ENCODE results near the gene TBXAS1. TPM values are rescaled to one million over a fixed set of nuclear protein-coding genes. Genes with fewer than 3 reads are reported as not detected.

Gene TBXAS1
- total and polyA plus RNA-seq, 4 donors, result 4.1 to 22.4 (median 12.2) TPM

DNA sequence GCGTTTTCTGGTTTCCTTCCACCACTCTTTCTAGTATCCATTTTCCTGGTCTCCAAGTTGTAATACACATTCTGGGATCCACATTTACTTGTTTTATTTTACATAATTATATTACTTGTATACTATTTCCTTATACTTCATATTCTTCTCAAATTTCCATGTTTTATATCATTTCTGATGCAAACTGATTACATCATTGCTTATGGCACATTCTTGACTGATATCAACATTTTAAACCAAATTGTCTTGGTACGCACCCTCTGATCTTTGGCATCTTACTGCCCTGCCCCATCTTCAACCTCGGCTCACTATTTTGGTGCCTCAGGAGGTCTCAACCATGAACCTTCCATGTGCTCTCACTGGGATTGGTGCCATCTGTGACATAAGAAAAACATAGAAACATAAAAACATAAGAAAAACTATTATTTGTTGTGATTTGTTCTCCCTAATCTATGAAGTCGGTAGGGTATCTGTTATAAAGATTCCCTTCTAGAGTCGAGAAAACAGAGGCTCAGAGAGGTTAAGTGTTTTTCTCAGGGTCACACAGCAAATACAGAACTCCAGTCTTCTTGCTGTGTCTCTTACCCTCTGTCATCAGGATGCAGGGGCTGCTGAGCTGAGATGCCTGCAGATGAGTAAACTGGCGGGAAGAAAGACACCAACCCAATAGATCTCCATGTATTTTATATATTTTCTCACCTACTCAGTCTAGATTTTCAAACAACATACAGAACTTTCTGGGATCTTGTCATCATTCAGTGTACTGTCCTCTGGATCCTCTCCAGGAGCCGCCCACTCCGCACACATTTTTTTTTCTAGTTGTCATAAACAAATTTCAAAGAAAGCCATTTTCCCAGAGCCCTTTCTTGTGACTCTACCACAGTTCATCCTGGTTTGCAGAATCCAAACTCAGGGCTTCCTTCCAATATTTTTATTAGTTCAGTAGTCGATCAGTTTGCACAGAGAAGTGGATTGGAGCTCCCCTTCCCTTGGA, 154.2 kb downstream of the TBXAS1 start:
- H3K27me3 ChIP-seq (ENCODE audit: control insufficient read depth in 4 of 4, insufficient read depth in 4 of 4, low read length in 3 of 4), result no peaks in the 10 kb centered on the region
- DNase-seq (ENCODE audit: low spot score), result no peak
- no peak overlapping the region for H3K4me3 ChIP-seq (ENCODE audit: low read depth in 1 of 3, low read length in 3 of 3)
- H3K36me3 ChIP-seq (ENCODE audit: control insufficient read depth in 4 of 4, insufficient read depth in 3 of 4, low read depth in 1 of 4, low read length in 3 of 4), result no peaks in the 10 kb centered on the region
- 82% methylated on average over 9 of the region's 9 CpGs for WGBS
- H3K4me1 ChIP-seq (ENCODE audit: control insufficient read depth in 4 of 4, insufficient read depth in 4 of 4, low read length in 3 of 4), result no peaks in the 10 kb centered on the region
- no peaks in the 10 kb centered on the region for H3K9me3 ChIP-seq (ENCODE audit: control insufficient read depth in 4 of 4, low read length in 3 of 4)
- no peak for TF ChIP-seq GABPA (IDR thresholded peaks at IDR 0.05 in 1 of 2, conservative IDR thresholded peaks at IDR 0.05 in 1 of 2)
- TF ChIP-seq REST (IDR thresholded peaks at IDR 0.05), result no peak
- no peak for TF ChIP-seq FOXA2 (IDR thresholded peaks at IDR 0.05)
- TF ChIP-seq FOXA1 (IDR thresholded peaks at IDR 0.05), result no peak
- no peak for TF ChIP-seq HNF4A (conservative IDR thresholded peaks at IDR 0.05)
- TF ChIP-seq, protein P1, sequence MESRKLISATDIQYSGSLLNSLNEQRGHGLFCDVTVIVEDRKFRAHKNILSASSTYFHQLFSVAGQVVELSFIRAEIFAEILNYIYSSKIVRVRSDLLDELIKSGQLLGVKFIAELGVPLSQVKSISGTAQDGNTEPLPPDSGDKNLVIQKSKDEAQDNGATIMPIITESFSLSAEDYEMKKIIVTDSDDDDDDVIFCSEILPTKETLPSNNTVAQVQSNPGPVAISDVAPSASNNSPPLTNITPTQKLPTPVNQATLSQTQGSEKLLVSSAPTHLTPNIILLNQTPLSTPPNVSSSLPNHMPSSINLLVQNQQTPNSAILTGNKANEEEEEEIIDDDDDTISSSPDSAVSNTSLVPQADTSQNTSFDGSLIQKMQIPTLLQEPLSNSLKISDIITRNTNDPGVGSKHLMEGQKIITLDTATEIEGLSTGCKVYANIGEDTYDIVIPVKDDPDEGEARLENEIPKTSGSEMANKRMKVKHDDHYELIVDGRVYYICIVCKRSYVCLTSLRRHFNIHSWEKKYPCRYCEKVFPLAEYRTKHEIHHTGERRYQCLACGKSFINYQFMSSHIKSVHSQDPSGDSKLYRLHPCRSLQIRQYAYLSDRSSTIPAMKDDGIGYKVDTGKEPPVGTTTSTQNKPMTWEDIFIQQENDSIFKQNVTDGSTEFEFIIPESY (IDR thresholded peaks at IDR 0.05), result no peak
- TF ChIP-seq RXRA (IDR thresholded peaks at IDR 0.05), result no peak
- no peak for TF ChIP-seq HNF4G (IDR thresholded peaks at IDR 0.05)
- TF ChIP-seq JUND (IDR thresholded peaks at IDR 0.05), result no peak
- no peak for TF ChIP-seq ATF3 (IDR thresholded peaks at IDR 0.05)
- no peak for TF ChIP-seq RAD21 (IDR thresholded peaks at IDR 0.05)
- no peak for TF ChIP-seq TAF1 (conservative IDR thresholded peaks at IDR 0.05)
- H3K9ac ChIP-seq (ENCODE audit: low read depth in 1 of 2, low read length in 2 of 2), result no peak overlapping the region
- no peak overlapping the region for H3K27ac ChIP-seq (ENCODE audit: low read depth in 1 of 2, low read length in 2 of 2)

GRCh38 chr7:139984642-139985539, 155.8 kb downstream of the TBXAS1 start:
- Histone ChIP-seq H3K9ac (ENCODE audit: low read depth in 1 of 2, low read length in 2 of 2) (no peak overlapping the region), H3K4me1 (ENCODE audit: control insufficient read depth in 4 of 4, insufficient read depth in 4 of 4, low read length in 3 of 4) (no peaks in the 10 kb centered on the region), H3K4me3 (ENCODE audit: low read depth in 1 of 3, low read length in 3 of 3) (no peak overlapping the region), H3K27ac (ENCODE audit: low read depth in 1 of 2, low read length in 2 of 2) (no peak overlapping the region), H3K36me3 (ENCODE audit: control insufficient read depth in 4 of 4, insufficient read depth in 3 of 4, low read depth in 1 of 4, low read length in 3 of 4) (no peaks in the 10 kb centered on the region), H3K27me3 (ENCODE audit: control insufficient read depth in 4 of 4, insufficient read depth in 4 of 4, low read length in 3 of 4) (no peaks in the 10 kb centered on the region), H3K9me3 (ENCODE audit: control insufficient read depth in 4 of 4, low read length in 3 of 4) (no peaks in the 10 kb centered on the region)
- WGBS, result 80% methylated on average over 8 of the region's 8 CpGs
- DNase-seq (ENCODE audit: low spot score), result no peak
- TF ChIP-seq HNF4G (IDR thresholded peaks at IDR 0.05) (no peak), HNF4A (conservative IDR thresholded peaks at IDR 0.05) (no peak), ATF3 (IDR thresholded peaks at IDR 0.05) (no peak), EGR1 (IDR thresholded peaks at IDR 0.05; ENCODE audit: low read depth in 2 of 2) (no peak), SP1 (IDR thresholded peaks at IDR 0.05) (no peak), FOXA1 (IDR thresholded peaks at IDR 0.05) (no peak)
- TF ChIP-seq, protein P2, sequence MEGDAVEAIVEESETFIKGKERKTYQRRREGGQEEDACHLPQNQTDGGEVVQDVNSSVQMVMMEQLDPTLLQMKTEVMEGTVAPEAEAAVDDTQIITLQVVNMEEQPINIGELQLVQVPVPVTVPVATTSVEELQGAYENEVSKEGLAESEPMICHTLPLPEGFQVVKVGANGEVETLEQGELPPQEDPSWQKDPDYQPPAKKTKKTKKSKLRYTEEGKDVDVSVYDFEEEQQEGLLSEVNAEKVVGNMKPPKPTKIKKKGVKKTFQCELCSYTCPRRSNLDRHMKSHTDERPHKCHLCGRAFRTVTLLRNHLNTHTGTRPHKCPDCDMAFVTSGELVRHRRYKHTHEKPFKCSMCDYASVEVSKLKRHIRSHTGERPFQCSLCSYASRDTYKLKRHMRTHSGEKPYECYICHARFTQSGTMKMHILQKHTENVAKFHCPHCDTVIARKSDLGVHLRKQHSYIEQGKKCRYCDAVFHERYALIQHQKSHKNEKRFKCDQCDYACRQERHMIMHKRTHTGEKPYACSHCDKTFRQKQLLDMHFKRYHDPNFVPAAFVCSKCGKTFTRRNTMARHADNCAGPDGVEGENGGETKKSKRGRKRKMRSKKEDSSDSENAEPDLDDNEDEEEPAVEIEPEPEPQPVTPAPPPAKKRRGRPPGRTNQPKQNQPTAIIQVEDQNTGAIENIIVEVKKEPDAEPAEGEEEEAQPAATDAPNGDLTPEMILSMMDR (IDR thresholded peaks at IDR 0.05; ENCODE audit: low read depth, low read length, missing input control), result no peak

All from liver (tissue), 9 donors.